Measurements from ENCODE around the gene RGCC.

- TF ChIP-seq ZNF629 (tag by site-specific recombination; IDR thresholded peaks at IDR 0.05), result no peak
- TF ChIP-seq GLI4 (tag by site-specific recombination; IDR thresholded peaks at IDR 0.05), result no peak
- no peak for TF ChIP-seq CTCF (tag by site-specific recombination; IDR thresholded peaks at IDR 0.05)
- no peak for TF ChIP-seq ZNF777 (tag by site-specific recombination; IDR thresholded peaks at IDR 0.05; ENCODE audit: borderline replicate concordance)
- no peak for TF ChIP-seq TCF7L2 (IDR thresholded peaks at IDR 0.05; ENCODE audit: borderline replicate concordance, low read depth, low read length)
- no peak for TF ChIP-seq ZNF830 (tag by site-specific recombination; IDR thresholded peaks at IDR 0.05; ENCODE audit: low read depth)
Observed at GRCh38 chr13:41502673-41503072, 45.3 kb downstream of the RGCC start.

All from HEK293 (cell line).